NCI-H1105 treated with DMSO at 0.1 percent for 48 hours (cell line): ENCODE data around the gene TALDO1.
A peak's percentile ranks its signal among the peaks of the same experiment; 100 is the strongest.

Source experiments
- DNase-seq: peaks from one replicate; lab custom pipeline; 2025; lab: John Stamatoyannopoulos, UW

The TALDO1 gene

GRCh38 chr11:770642-771616 lies 23.7 kb downstream of the TALDO1 start:
- DNase-seq: no peak

- no peak for DNase-seq
These were observed 24.4 kb downstream of the TALDO1 start for GRCh38 chr11:771617-772204.

GRCh38 chr11:772429-773390 lies 25.4 kb downstream of the TALDO1 start:
- no peak for DNase-seq

GRCh38 chr11:773425-773824 lies 26.2 kb downstream of the TALDO1 start:
- no peak for DNase-seq

GRCh38 chr11:773830-774229 lies 26.6 kb downstream of the TALDO1 start:
- DNase-seq: no peak

GRCh38 chr11:774873-775592 lies 27.8 kb downstream of the TALDO1 start:
- no peak for DNase-seq

GRCh38 chr11:776263-776560 lies 28.9 kb downstream of the TALDO1 start:
- no peak for DNase-seq

GRCh38 chr11:776561-777287 lies 29.5 kb downstream of the TALDO1 start:
- peak; percentile 39 for DNase-seq

GRCh38 chr11:777288-778255 lies 30.3 kb downstream of the TALDO1 start, which contains the start of gene GATD1:
TSS of gene GATD1 (minus strand) at chr11:777487. CDS start at chr11:777462, 25 bp downstream.
- DNase-seq: peak; percentile 81

- no peak for DNase-seq
These were observed 32.0 kb downstream of the TALDO1 start for GRCh38 chr11:778976-779954.

- no peak for DNase-seq
These were observed 32.8 kb downstream of the TALDO1 start for GRCh38 chr11:779955-780532.

GRCh38 chr11:782264-783174 lies 35.3 kb downstream of the TALDO1 start:
- DNase-seq: no peak

GRCh38 chr11:783581-784015 lies 36.3 kb downstream of the TALDO1 start:
- DNase-seq: peak; percentile 79

GRCh38 chr11:786235-787083 lies 39.2 kb downstream of the TALDO1 start:
- no peak for DNase-seq

GRCh38 chr11:787084-787675 lies 39.9 kb downstream of the TALDO1 start:
- no peak for DNase-seq
